Nephron (organoid): ENCODE data around the gene GRIA1.

Experiments
- H3K27ac Mint-ChIP-seq, 3 experiments: 2 replicates each; pipeline ENCODE4 v1.8.0; 2020; ENCODE audit warnings: mixed read lengths in 3 of 3, mild to moderate bottlenecking in 2 of 3, moderate library complexity in 1 of 3
- H3K27me3 Mint-ChIP-seq: 2 replicates; pipeline ENCODE4 v1.8.0; 2021; ENCODE audit warnings: low read depth, mild to moderate bottlenecking, moderate library complexity, mixed read lengths
- H3K36me3 Mint-ChIP-seq: 2 replicates; pipeline ENCODE4 v1.8.0; 2020; ENCODE audit warnings: low read depth, mixed read lengths
- H3K4me1 Mint-ChIP-seq: 2 replicates; pipeline ENCODE4 v1.8.0; 2020; ENCODE audit warnings: mixed read lengths
- H3K4me3 Mint-ChIP-seq, 3 experiments: 2 replicates each; pipeline ENCODE4 v1.8.0; 2020; ENCODE audit warnings: mild to moderate bottlenecking in 3 of 3, mixed read lengths in 3 of 3, moderate library complexity in 2 of 3
- H3K9me3 Mint-ChIP-seq: 2 replicates; pipeline ENCODE4 v1.8.0; 2020; ENCODE audit warnings: mixed read lengths
- TF ChIP-seq, protein P1 (sequence below), 3 experiments: fragments of 200-600 bp; sonication (generic); IDR thresholded peaks; one replicate each; pipeline ENCODE4 v1.5.0; 2021; ENCODE audit warnings: antibody characterized with exemption in 3 of 3; ENCODE audit not compliant: unreplicated experiment in 3 of 3

GRIA1 gene

DNA sequence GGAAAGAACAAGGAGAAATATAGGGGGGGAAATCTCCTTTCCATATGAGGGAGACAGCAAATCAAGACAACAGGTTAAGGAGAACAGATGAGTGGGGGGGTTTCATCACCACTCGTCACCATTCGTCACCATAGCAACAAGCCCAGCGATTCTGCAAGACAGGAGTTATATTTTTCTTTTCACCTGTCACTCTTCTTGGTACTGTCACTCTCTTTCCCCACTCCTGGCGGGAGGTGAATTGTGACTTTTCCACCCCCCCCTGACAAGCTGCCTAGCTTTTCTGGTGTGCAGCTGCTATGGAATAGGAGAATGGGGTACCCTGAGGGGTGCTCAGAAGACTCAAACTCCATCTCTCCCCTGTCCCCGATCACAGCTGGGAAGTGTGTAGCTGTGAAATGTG is 308.4 kb downstream of the GRIA1 start:
- H3K9me3 Mint-ChIP-seq: peaks cover 5% of the 10 kb centered on the region
- H3K27ac Mint-ChIP-seq: no peak overlapping the region
- H3K4me1 Mint-ChIP-seq: peaks cover 8% of the 10 kb centered on the region
- no peaks in the 10 kb centered on the region for H3K36me3 Mint-ChIP-seq
- no peak overlapping the region for H3K4me3 Mint-ChIP-seq
- TF ChIP-seq, protein P1, sequence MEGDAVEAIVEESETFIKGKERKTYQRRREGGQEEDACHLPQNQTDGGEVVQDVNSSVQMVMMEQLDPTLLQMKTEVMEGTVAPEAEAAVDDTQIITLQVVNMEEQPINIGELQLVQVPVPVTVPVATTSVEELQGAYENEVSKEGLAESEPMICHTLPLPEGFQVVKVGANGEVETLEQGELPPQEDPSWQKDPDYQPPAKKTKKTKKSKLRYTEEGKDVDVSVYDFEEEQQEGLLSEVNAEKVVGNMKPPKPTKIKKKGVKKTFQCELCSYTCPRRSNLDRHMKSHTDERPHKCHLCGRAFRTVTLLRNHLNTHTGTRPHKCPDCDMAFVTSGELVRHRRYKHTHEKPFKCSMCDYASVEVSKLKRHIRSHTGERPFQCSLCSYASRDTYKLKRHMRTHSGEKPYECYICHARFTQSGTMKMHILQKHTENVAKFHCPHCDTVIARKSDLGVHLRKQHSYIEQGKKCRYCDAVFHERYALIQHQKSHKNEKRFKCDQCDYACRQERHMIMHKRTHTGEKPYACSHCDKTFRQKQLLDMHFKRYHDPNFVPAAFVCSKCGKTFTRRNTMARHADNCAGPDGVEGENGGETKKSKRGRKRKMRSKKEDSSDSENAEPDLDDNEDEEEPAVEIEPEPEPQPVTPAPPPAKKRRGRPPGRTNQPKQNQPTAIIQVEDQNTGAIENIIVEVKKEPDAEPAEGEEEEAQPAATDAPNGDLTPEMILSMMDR (IDR thresholded peaks at IDR 0.05; ENCODE audit: unreplicated experiment in 3 of 3): no peak
- H3K27me3 Mint-ChIP-seq: no peaks in the 10 kb centered on the region

DNA sequence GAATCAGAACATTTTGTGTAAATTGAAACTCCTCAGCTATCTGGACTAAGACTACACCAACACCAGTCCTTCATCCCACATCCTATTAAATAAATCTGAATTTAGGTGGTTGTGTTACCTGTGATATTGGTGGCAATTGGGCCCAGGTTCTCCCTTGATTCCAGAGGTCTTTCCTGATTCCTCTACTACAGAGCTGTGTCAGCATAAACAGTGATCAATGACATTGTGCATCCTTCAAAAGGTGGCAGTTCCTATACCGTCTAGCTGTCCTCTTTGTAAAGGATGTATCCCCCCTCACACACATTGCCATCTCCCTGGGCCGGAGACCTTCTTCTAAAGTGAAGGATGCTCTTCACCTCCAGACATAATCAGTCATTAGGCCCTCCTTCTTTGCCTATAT is 309.0 kb downstream of the GRIA1 start:
- H3K27me3 Mint-ChIP-seq: no peaks in the 10 kb centered on the region
- H3K4me3 Mint-ChIP-seq: no peak overlapping the region
- TF ChIP-seq, protein P1 (IDR thresholded peaks at IDR 0.05; ENCODE audit: unreplicated experiment in 3 of 3): no peak
- H3K27ac Mint-ChIP-seq: no peak overlapping the region
- peaks cover 8% of the 10 kb centered on the region for H3K4me1 Mint-ChIP-seq
- H3K9me3 Mint-ChIP-seq: peaks cover 5% of the 10 kb centered on the region
- H3K36me3 Mint-ChIP-seq: no peaks in the 10 kb centered on the region

DNA sequence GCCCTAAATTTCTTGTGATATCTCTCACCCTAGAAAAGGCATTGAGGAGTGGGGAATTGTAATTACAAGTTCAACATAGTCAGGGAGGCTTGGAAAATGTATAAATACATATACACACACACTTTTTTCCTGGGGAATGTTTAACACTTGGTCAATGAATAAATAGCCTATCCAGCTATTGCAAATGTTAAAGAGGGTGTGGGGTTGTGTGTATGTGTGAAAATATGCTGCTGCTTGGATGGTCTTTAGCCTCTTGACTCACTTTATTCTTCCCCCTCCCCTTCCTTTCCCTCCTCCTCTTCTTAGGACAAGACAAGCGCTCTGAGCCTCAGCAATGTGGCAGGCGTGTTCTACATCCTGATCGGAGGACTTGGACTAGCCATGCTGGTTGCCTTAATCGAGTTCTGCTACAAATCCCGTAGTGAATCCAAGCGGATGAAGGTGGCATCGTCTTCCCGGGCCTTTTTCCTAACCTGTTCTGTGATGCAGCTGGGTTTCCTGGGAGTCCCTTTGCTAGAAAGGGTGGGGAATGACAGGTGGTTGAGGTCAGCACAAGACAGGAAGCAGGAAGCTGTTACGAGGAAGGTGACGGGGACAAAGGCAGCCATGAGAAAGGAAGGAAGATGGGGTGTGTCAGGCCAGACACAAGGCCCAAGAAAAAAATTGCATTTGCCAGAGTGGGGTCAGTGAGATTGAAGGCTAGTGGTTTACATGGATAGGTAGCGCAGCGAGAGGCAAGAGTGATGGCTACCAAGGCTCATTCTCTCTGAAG is 311.8 kb downstream of the GRIA1 start:
- Mint-ChIP-seq H3K4me3 (no peak overlapping the region), H3K9me3 (peaks cover 5% of the 10 kb centered on the region), H3K27ac (peak overlapping the region in 1 of 3 experiments; percentile 43), H3K4me1 (peaks cover 10% of the 10 kb centered on the region), H3K36me3 (no peaks in the 10 kb centered on the region), H3K27me3 (no peaks in the 10 kb centered on the region)
- TF ChIP-seq, protein P1 (IDR thresholded peaks at IDR 0.05; ENCODE audit: unreplicated experiment in 3 of 3): no peak

DNA sequence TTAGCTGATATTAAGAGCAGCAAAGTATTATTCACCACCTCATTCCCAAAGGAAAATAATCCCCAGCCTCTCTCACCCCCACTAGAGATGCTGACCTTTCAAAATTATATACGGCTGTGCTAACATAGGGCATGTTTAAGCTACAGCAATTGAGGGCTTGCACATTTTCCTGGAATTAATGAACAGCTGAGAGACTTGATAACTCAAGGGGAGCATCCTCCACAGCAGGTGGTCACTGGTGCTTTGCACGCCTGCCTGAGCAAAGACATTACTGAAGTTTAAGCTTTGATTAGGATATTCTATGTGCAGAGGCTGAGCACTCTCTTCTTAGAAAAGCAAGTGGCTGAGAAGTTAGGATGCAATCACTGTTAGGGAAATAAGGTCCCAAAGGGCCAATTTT is 317.3 kb downstream of the GRIA1 start:
- H3K27ac Mint-ChIP-seq: peak overlapping the region in 2 of 3 experiments; percentile 22 to 63
- no peaks in the 10 kb centered on the region for H3K36me3 Mint-ChIP-seq
- TF ChIP-seq, protein P1 (IDR thresholded peaks at IDR 0.05; ENCODE audit: unreplicated experiment in 3 of 3): no peak
- peaks cover 12% of the 10 kb centered on the region for H3K4me1 Mint-ChIP-seq
- H3K4me3 Mint-ChIP-seq: no peak overlapping the region
- no peaks in the 10 kb centered on the region for H3K27me3 Mint-ChIP-seq
- H3K9me3 Mint-ChIP-seq: peaks cover 3% of the 10 kb centered on the region

DNA sequence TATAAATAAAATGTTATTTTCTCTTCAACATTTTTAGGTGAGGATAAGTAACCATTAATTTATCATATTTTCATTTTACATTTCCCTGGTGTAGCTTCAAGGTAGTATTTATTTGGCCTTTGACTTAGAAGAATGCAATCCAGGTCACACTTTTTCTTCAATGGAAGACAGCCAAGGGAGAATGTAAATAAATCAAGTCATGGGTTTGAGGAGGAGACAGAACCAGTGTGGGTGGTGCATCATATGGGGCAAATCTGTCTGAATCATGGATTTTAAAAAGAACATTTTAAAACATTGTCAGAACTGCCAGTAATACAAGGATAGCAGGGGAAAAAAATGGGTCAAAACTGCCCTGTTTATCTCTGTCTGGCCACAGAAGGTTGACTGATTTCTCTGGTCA is 318.7 kb downstream of the GRIA1 start:
- Mint-ChIP-seq H3K9me3 (peaks cover 3% of the 10 kb centered on the region), H3K27ac (no peak overlapping the region), H3K36me3 (no peaks in the 10 kb centered on the region), H3K27me3 (no peaks in the 10 kb centered on the region), H3K4me1 (peaks cover 12% of the 10 kb centered on the region), H3K4me3 (no peak overlapping the region)
- TF ChIP-seq, protein P1 (IDR thresholded peaks at IDR 0.05; ENCODE audit: unreplicated experiment in 3 of 3): no peak

DNA sequence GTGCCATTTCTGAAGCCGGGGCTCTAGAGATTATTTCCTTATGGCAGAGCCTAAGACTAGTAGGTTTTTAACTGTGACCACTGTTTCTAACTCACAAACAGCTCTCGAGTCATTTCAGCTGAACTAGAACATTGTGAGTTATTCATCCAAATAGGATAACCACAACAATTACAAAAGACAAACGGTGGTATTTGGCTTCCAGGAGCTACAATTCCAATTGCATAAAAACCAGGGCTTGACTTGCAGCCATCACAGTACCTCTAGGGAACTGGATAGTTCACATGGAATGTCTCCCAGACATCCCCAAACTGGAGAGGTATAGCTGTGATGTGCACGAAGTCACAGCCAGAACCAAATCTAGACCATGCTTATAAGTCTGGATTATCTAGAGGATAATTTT is 323.4 kb downstream of the GRIA1 start:
- Mint-ChIP-seq H3K4me1 (no peaks in the 10 kb centered on the region), H3K4me3 (no peak overlapping the region), H3K9me3 (peaks cover 3% of the 10 kb centered on the region), H3K36me3 (no peaks in the 10 kb centered on the region), H3K27me3 (no peaks in the 10 kb centered on the region), H3K27ac (no peak overlapping the region)
- TF ChIP-seq, protein P1 (IDR thresholded peaks at IDR 0.05; ENCODE audit: unreplicated experiment in 3 of 3): no peak
